ENCODE results near the gene EAF1.
A peak's percentile ranks its signal among the peaks of the same experiment; 100 is the strongest.

The EAF1 gene

GRCh38 chr3:15429080-15429479, 1.7 kb downstream of the EAF1 start:
- Histone ChIP-seq H3K9me3 (ENCODE audit: insufficient read depth, low read depth, low read length) (no peaks in the 10 kb centered on the region), H3K9me2 (replicated peaks; ENCODE audit: low read depth, low read length) (no peaks in the 10 kb centered on the region), H3K9ac (ENCODE audit: low read depth, low read length, poor library complexity, severe bottlenecking) (peak overlapping the region; percentile 79), H3K4me1 (ENCODE audit: insufficient read depth, low read length, poor library complexity, severe bottlenecking) (peaks cover 62% of the 10 kb centered on the region), H2AFZ (ENCODE audit: low read length) (no peak overlapping the region), H3F3A (ENCODE audit: low read depth) (no peaks in the 10 kb centered on the region), H4K20me1 (ENCODE audit: insufficient read depth, low read length, poor library complexity, severe bottlenecking) (peaks cover 34% of the 10 kb centered on the region), H3K27me3 (ENCODE audit: insufficient read depth, low read length, poor library complexity, severe bottlenecking) (no peaks in the 10 kb centered on the region), H3K4me3 (ENCODE audit: low read length, poor library complexity, severe bottlenecking) (peak overlapping the region; percentile 89), H3K79me2 (ENCODE audit: insufficient read depth, low read length) (peaks cover 73% of the 10 kb centered on the region), H3K4me2 (ENCODE audit: low read depth, low read length, poor library complexity, severe bottlenecking) (peak overlapping the region; percentile 88), H3K36me3 (ENCODE audit: insufficient read depth, low read length) (peaks cover 9% of the 10 kb centered on the region; the same call in 1 of the 2 replicates)
- no peak for TF ChIP-seq CTCF (conservative IDR thresholded peaks at IDR 0.05; ENCODE audit: low read length)
- no peak for TF ChIP-seq EZH2phosphoT487 (IDR thresholded peaks at IDR 0.05; ENCODE audit: borderline replicate concordance)

DNA sequence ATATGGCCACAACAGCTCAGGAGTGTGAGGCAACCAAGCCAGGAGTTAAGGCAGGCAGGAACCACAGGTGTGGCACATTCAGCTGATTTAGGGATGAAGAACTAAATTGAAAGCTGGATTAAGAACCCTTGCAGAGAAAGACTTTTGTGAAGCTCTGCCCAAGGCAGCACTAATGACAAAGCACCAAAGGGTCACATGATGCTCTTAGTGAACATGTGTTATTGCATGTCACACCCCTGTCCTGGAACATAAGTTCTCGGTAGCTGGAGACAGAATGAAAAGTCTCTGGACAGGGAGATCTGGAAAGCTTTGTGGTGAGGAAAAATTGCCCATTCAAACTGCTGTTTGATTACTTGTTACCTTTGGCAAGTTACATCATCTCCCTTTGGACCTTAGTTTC, 3.2 kb downstream of the EAF1 start:
- no peak overlapping the region for H3K9ac ChIP-seq (ENCODE audit: low read depth, low read length, poor library complexity, severe bottlenecking)
- no peak overlapping the region for H2AFZ ChIP-seq (ENCODE audit: low read length)
- peaks cover 50% of the 10 kb centered on the region for H3K4me1 ChIP-seq (ENCODE audit: insufficient read depth, low read length, poor library complexity, severe bottlenecking)
- no peaks in the 10 kb centered on the region for H3K9me2 ChIP-seq (replicated peaks; ENCODE audit: low read depth, low read length)
- peak overlapping the region; percentile 88 for H3K4me2 ChIP-seq (ENCODE audit: low read depth, low read length, poor library complexity, severe bottlenecking)
- peaks cover 25% of the 10 kb centered on the region; the same call in 1 of the 2 replicates for H3K36me3 ChIP-seq (ENCODE audit: insufficient read depth, low read length)
- no peaks in the 10 kb centered on the region for H3K27me3 ChIP-seq (ENCODE audit: insufficient read depth, low read length, poor library complexity, severe bottlenecking)
- peaks cover 45% of the 10 kb centered on the region for H4K20me1 ChIP-seq (ENCODE audit: insufficient read depth, low read length, poor library complexity, severe bottlenecking)
- peak overlapping the region; percentile 89 for H3K4me3 ChIP-seq (ENCODE audit: low read length, poor library complexity, severe bottlenecking)
- TF ChIP-seq CTCF (conservative IDR thresholded peaks at IDR 0.05; ENCODE audit: low read length), result no peak
- TF ChIP-seq EZH2phosphoT487 (IDR thresholded peaks at IDR 0.05; ENCODE audit: borderline replicate concordance), result no peak
- peaks cover 66% of the 10 kb centered on the region for H3K79me2 ChIP-seq (ENCODE audit: insufficient read depth, low read length)
- H3K9me3 ChIP-seq (ENCODE audit: insufficient read depth, low read depth, low read length), result no peaks in the 10 kb centered on the region
- H3F3A ChIP-seq (ENCODE audit: low read depth), result no peaks in the 10 kb centered on the region

DNA sequence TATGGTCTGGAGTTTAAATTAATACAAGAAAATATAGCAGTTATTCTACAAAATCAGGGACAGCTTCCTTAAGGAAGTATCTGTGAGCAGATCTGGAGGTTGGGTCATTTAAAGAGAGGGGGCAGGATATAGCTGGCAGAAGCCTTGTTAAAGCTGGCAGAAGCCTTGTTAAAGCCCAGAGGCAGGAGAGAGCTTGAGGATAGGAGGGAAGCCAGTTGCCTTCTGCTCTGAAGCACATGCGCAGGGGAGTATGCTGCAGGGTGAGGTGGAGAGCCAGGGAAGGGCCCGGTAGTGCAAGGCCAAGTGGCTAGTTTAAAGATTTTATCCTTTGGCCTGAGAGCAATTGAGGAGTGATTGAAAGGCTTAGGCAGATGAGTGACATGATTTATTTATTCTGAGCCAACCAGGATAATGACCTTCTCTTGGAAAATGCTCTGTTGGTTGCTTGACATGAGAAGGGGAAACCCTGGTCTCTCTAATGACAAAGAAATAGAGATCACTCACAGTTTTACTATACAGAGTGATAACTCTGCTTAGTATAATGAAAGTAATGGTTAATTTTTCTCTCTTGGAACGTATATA, 3.9 kb downstream of the EAF1 start:
- H3K9ac ChIP-seq (ENCODE audit: low read depth, low read length, poor library complexity, severe bottlenecking), result no peak overlapping the region
- no peaks in the 10 kb centered on the region for H3K9me2 ChIP-seq (replicated peaks; ENCODE audit: low read depth, low read length)
- H3K36me3 ChIP-seq (ENCODE audit: insufficient read depth, low read length), result peaks cover 32% of the 10 kb centered on the region; the same call in 1 of the 2 replicates
- no peaks in the 10 kb centered on the region for H3F3A ChIP-seq (ENCODE audit: low read depth)
- peak overlapping the region; percentile 88 for H3K4me2 ChIP-seq (ENCODE audit: low read depth, low read length, poor library complexity, severe bottlenecking)
- H3K4me3 ChIP-seq (ENCODE audit: low read length, poor library complexity, severe bottlenecking), result peak overlapping the region; percentile 89
- peaks cover 48% of the 10 kb centered on the region for H4K20me1 ChIP-seq (ENCODE audit: insufficient read depth, low read length, poor library complexity, severe bottlenecking)
- TF ChIP-seq EZH2phosphoT487 (IDR thresholded peaks at IDR 0.05; ENCODE audit: borderline replicate concordance), result no peak
- TF ChIP-seq CTCF (conservative IDR thresholded peaks at IDR 0.05; ENCODE audit: low read length), result no peak
- peaks cover 43% of the 10 kb centered on the region for H3K4me1 ChIP-seq (ENCODE audit: insufficient read depth, low read length, poor library complexity, severe bottlenecking)
- no peaks in the 10 kb centered on the region for H3K27me3 ChIP-seq (ENCODE audit: insufficient read depth, low read length, poor library complexity, severe bottlenecking)
- H2AFZ ChIP-seq (ENCODE audit: low read length), result no peak overlapping the region
- no peaks in the 10 kb centered on the region for H3K9me3 ChIP-seq (ENCODE audit: insufficient read depth, low read depth, low read length)
- H3K79me2 ChIP-seq (ENCODE audit: insufficient read depth, low read length), result peaks cover 60% of the 10 kb centered on the region
